GM10248 (cell line): ENCODE data around the gene GATD1.

Source experiments
- CTCF ChIA-PET: fragments of 300-600 bp; sonication (Branson Sonifier 250); formaldehyde crosslinking; extraction: SDS; loops from one replicate; lab custom pipeline; 2021; ENCODE audit warnings: antibody characterized with exemption; lab: Yijun Ruan, JAX
- POLR2A ChIA-PET: fragments of 350-650 bp; sonication (Branson Sonifier 250); formaldehyde crosslinking; extraction: SDS; loops from one replicate; lab custom pipeline; 2020; ENCODE audit warnings: antibody characterized with exemption; lab: Yijun Ruan, JAX
- DNase-seq: peaks from one replicate; pipeline ENCODE4 v3.0.0; 2012; ENCODE audit errors: extremely low spot score
- CTCF ChIP-seq: IDR thresholded peaks from 2 replicates; pipeline ENCODE4 v1.5.1; 2012; ENCODE audit warnings: mild to moderate bottlenecking, low read depth; ENCODE audit errors: extremely low read depth, missing control alignments, control extremely low read depth

Gene GATD1

DNA sequence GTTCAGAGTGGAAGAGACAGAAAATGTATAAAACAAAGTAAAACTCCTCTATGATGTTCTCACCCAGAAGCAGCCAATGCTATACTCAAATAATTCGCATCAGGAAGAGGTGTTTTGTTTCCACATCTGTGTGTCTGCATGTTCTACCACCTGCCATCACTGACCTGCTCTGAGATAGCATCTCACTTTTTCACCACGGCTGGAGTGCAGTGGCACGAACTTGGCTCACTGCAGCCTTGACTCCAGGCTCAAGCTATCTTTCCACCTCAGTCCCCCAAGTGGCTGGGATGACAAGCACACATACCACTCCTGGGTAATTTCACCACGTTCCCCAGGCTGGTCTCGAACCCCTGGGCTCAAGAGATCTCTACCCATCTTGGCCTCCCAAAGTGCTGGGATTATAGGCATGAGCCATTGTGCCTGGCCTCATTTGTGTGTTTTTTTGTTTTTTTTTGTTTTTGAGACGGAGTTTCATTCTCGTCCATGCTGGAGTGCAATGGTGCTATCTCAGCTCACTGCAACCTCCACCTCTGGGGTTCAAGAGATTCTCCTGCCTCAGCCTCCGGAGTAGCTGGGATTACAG, 15.7 kb downstream of the GATD1 start:
- CTCF ChIA-PET = no interaction called here
- DNase-seq = no peak
- POLR2A ChIA-PET = no interaction called here
- TF ChIP-seq CTCF = no peak

DNA sequence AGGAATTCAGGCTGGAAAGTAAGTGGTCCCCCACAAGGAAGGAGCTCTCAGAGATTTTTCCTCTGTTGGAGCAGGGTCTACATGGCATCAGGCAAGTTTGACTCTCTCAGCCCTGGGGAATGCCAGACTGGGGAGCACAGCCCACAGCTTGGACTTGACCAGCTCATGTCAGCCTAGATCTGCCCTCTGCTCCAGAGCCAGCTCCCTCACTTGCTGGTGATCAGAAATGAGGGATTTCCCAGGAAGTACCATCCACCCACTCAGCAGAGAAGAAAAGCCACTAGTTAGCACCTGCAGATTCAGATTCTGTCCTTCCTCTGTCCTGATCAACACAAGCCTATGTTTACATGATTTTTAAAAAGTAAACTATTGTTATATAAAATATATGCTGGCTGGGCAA, 17.1 kb downstream of the GATD1 start:
- ChIA-PET POLR2A (no interaction called here), CTCF (interaction anchor here (1.1 to 2.8 kb wide), 3 partner anchors 12 to 86 kb away, joined by 3 to 13 read pairs (median 6); partner anchors contain the start of genes DEAF1, TALDO1 and TMEM80)
- DNase-seq = no peak
- no peak for TF ChIP-seq CTCF

- no peak for DNase-seq
- POLR2A ChIA-PET = interaction anchor here (0.7 kb wide), 1 partner anchor 55 kb away, joined by 4 read pairs; no protein-coding TSS in a partner anchor
- no peak for TF ChIP-seq CTCF
- CTCF ChIA-PET = no interaction called here
These were observed 27.6 kb downstream of the GATD1 start for GRCh38 chr11:749731-750130.

- TF ChIP-seq CTCF = no peak
- DNase-seq = no peak
- ChIA-PET POLR2A (no interaction called here), CTCF (interaction anchor here (0.8 to 12.5 kb wide), 7 partner anchors 9 to 194 kb away, joined by 3 to 112 read pairs (median 7); no protein-coding TSS in a partner anchor)
These were observed 29.3 kb downstream of the GATD1 start for GRCh38 chr11:748007-748359.

DNA sequence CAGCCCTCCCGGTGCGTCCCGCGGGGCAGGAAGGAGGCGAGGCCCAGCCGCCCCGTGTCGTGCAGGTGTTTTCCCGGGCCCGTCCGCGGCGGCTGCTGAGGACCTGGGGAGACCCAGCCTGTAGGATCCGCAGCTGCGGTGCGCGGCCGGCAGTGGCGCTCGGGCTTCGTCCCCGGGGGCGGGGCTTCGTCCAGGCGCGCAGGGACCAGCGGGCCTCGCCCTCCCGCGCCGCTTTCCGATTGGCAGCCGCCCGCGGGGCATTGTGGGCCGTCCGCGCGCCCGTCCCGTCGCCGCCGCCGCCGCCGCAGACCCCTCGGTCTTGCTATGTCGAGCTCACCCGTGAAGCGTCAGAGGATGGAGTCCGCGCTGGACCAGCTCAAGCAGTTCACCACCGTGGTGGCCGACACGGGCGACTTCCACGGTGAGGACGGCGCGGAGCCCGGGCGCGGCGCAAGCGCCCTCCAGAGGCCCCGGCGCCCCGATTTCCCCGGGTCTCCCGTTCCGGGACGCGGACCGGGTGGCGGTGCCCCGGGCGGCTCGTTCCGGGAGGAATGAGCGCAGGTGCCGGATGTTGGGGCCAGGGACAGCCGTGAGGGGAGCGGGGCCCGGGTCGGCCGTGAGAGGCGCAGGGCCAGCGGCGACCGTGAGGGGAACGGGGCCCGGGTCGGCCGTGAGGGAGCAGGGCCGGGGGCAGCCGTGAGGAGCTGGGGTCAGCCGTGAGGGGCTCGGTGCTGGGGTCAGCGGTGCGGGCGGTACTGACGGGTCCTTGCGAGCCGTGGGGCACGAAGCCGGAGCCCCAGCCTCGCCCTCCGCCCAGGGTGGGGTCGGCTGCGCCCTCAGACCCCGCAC, 29.9 kb downstream of the GATD1 start, which contains the start of gene TALDO1:
TSS of gene TALDO1 (plus strand) at position 307 of the 849 bp plus-strand sequence. CDS start at position 325, 18 bp downstream.
- CTCF ChIA-PET = interaction anchor here (0.8 to 12.5 kb wide), 7 partner anchors 9 to 193 kb away, joined by 3 to 112 read pairs (median 7); no protein-coding TSS in a partner anchor
- POLR2A ChIA-PET = no interaction called here

More for the DNA sequence above, 29.9 kb downstream of the GATD1 start, which contains the start of gene TALDO1:
- DNase-seq = peak; percentile 97
- TF ChIP-seq CTCF = peak; percentile 28
